ENCODE data around the gene FXYD7. TPM values are rescaled to one million over a fixed set of nuclear protein-coding genes. Genes with fewer than 3 reads are reported as not detected.
"Not testable (repeated sequence)": the region's sequence is repeated elsewhere in the genome, so short reads cannot be mapped to it uniquely, and the experiment has no call there.

FXYD7 gene
- total and polyA plus RNA-seq, 2 of the 13 experiments (the other 11 are each of a cell fraction or from before 2014, with no cell fraction given), result 0.55 TPM; not detected in 1

- TF ChIP-seq RARA (CRISPR knock-in tag; IDR thresholded peaks at IDR 0.05), result peak; percentile 38; the same call in 1 of the 2 replicates
- TF ChIP-seq THAP9 (CRISPR knock-in tag; IDR thresholded peaks at IDR 0.05; ENCODE audit: borderline replicate concordance), result peak; percentile 11; the same call in 1 of the 2 replicates
- peak; percentile 61; the same call in 1 of the 2 replicates for TF ChIP-seq RXRB (CRISPR knock-in tag; IDR thresholded peaks at IDR 0.05; ENCODE audit: borderline replicate concordance)
- 0 out of 2 replicates have a peak, but pooled peaks have one; percentile 70 for TF ChIP-seq ZNF136 (CRISPR knock-in tag; IDR thresholded peaks at IDR 0.05; ENCODE audit: low read depth)
- TF ChIP-seq ZNF232 (CRISPR knock-in tag; IDR thresholded peaks at IDR 0.05; ENCODE audit: borderline replicate concordance), result peak; percentile 95
- TF ChIP-seq HMGXB4 (CRISPR knock-in tag; IDR thresholded peaks at IDR 0.05; ENCODE audit: borderline replicate concordance in 1 of 2, low read depth in 1 of 2), result peak in 1 of 2 experiments; percentile 36; a peak in 2 of 4 replicates
- TF ChIP-seq PITX1 (CRISPR knock-in tag; IDR thresholded peaks at IDR 0.05), result peak; percentile 68; the same call in 1 of the 2 replicates
- TF ChIP-seq, protein P1, sequence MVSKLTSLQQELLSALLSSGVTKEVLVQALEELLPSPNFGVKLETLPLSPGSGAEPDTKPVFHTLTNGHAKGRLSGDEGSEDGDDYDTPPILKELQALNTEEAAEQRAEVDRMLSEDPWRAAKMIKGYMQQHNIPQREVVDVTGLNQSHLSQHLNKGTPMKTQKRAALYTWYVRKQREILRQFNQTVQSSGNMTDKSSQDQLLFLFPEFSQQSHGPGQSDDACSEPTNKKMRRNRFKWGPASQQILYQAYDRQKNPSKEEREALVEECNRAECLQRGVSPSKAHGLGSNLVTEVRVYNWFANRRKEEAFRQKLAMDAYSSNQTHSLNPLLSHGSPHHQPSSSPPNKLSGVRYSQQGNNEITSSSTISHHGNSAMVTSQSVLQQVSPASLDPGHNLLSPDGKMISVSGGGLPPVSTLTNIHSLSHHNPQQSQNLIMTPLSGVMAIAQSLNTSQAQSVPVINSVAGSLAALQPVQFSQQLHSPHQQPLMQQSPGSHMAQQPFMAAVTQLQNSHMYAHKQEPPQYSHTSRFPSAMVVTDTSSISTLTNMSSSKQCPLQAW (CRISPR knock-in tag; IDR thresholded peaks at IDR 0.05), result peak; percentile 93
- peak; percentile 95 for TF ChIP-seq ZSCAN29 (CRISPR knock-in tag; conservative IDR thresholded peaks at IDR 0.05)
- TF ChIP-seq ZMYM3 (CRISPR knock-in tag; IDR thresholded peaks at IDR 0.05), result peak; percentile 62; the same call in 1 of the 2 replicates
- TF ChIP-seq, protein P2, sequence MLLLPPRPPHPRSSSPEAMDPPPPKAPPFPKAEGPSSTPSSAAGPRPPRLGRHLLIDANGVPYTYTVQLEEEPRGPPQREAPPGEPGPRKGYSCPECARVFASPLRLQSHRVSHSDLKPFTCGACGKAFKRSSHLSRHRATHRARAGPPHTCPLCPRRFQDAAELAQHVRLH (CRISPR knock-in tag; IDR thresholded peaks at IDR 0.05; ENCODE audit: borderline replicate concordance, low read depth), result peak; percentile 49; the same call in 1 of the 2 replicates
- TF ChIP-seq ZNF652 (CRISPR knock-in tag; IDR thresholded peaks at IDR 0.05; ENCODE audit: borderline replicate concordance, low read depth), result peak; percentile 69; the same call in 1 of the 2 replicates
- TF ChIP-seq ZFX (CRISPR knock-in tag; IDR thresholded peaks at IDR 0.05; ENCODE audit: low read depth), result peak; percentile 64; the same call in 1 of the 2 replicates
- peak; percentile 79 for TF ChIP-seq SALL1 (CRISPR knock-in tag; IDR thresholded peaks at IDR 0.05)
- TF ChIP-seq ZNF772 (CRISPR knock-in tag; IDR thresholded peaks at IDR 0.05), result peak; percentile 54; the same call in 1 of the 2 replicates
- peak; percentile 56; the same call in 1 of the 2 replicates for TF ChIP-seq ZNF430 (CRISPR knock-in tag; IDR thresholded peaks at IDR 0.05)
- peak; percentile 51; the same call in 1 of the 2 replicates for TF ChIP-seq MAX (IDR thresholded peaks at IDR 0.05)
- TF ChIP-seq BRD4 (CRISPR knock-in tag; IDR thresholded peaks at IDR 0.05), result peak; percentile 78; the same call in 1 of the 2 replicates
- not testable (repeated sequence) for TF ChIP-seq NR2F6 (IDR thresholded peaks at IDR 0.05)
- TF ChIP-seq NR2F6 (CRISPR knock-in tag; IDR thresholded peaks at IDR 0.05), result peak; percentile 72; the same call in 1 of the 2 replicates
- TF ChIP-seq FOXA3 (CRISPR knock-in tag; IDR thresholded peaks at IDR 0.05), result peak; percentile 72; the same call in 1 of the 2 replicates
- TF ChIP-seq ERF (CRISPR knock-in tag; IDR thresholded peaks at IDR 0.05), result peak; percentile 38; the same call in 1 of the 2 replicates
Measured at GRCh38 chr19:35129724-35130274, 13.3 kb upstream of the FXYD7 start (continued).

Measured in HepG2 (cell line).